ENCODE measurements around the gene KAT8. TPM values are rescaled to one million over a fixed set of nuclear protein-coding genes. Genes with fewer than 3 reads are reported as not detected.

KAT8 gene
- total and polyA plus RNA-seq, 10 of the 15 experiments (the other 5 are each of a cell fraction or from before 2014, with no cell fraction given): 5.5 to 55.8 (median 39.6) TPM

- TF ChIP-seq DPF2 (IDR thresholded peaks at IDR 0.05): peak; percentile 26; the same call in 1 of the 2 replicates
- no peak; the same call in 1 of the 2 replicates for TF ChIP-seq NFIC (IDR thresholded peaks at IDR 0.05; ENCODE audit: low read depth, low read length)
- TF ChIP-seq CREM (IDR thresholded peaks at IDR 0.05; ENCODE audit: low read depth): peak; percentile 57
- 0 out of 2 replicates have a peak, but pooled peaks have one; percentile 77 for TF ChIP-seq ASH2L (IDR thresholded peaks at IDR 0.05; ENCODE audit: borderline replicate concordance, low read depth)
- peak; percentile 51; the same call in 1 of the 2 replicates for TF ChIP-seq ELK1 (IDR thresholded peaks at IDR 0.05; ENCODE audit: low read depth, low read length)
- peak; percentile 63 for TF ChIP-seq HCFC1 (IDR thresholded peaks at IDR 0.05; ENCODE audit: low read length)
- no peak for TF ChIP-seq RCOR1 (conservative IDR thresholded peaks at IDR 0.05; ENCODE audit: low read depth, low read length)
- no peak for TF ChIP-seq EP300 (IDR thresholded peaks at IDR 0.05; ENCODE audit: borderline replicate concordance in 1 of 2, control insufficient read depth in 1 of 2, low read depth in 2 of 2, low read length in 2 of 2)
- peak; percentile 72; the same call in 1 of the 2 replicates for TF ChIP-seq ZSCAN29 (IDR thresholded peaks at IDR 0.05)
- peak; percentile 65 for TF ChIP-seq IRF3 (IDR thresholded peaks at IDR 0.05)
- no peak for TF ChIP-seq IRF5 (IDR thresholded peaks at IDR 0.05; ENCODE audit: borderline replicate concordance)
- TF ChIP-seq ZBTB40 (IDR thresholded peaks at IDR 0.05; ENCODE audit: borderline replicate concordance): peak; percentile 31; the same call in 1 of the 2 replicates
- peak; percentile 14; the same call in 1 of the 2 replicates for TF ChIP-seq SPI1 (IDR thresholded peaks at IDR 0.05; ENCODE audit: borderline replicate concordance, insufficient read depth, low read depth, low read length)
- TF ChIP-seq RAD51 (IDR thresholded peaks at IDR 0.05): no peak
- TF ChIP-seq POLR2AphosphoS2 (IDR thresholded peaks at IDR 0.05; ENCODE audit: low read depth, low read length): peak; percentile 100
- TF ChIP-seq CREB1 (IDR thresholded peaks at IDR 0.05; ENCODE audit: low read depth): peak; percentile 63
- peak; percentile 98 for TF ChIP-seq SKIL (IDR thresholded peaks at IDR 0.05; ENCODE audit: low read depth, poor library complexity, severe bottlenecking)
- TF ChIP-seq TCF3 (IDR thresholded peaks at IDR 0.05; ENCODE audit: borderline replicate concordance, insufficient read depth, low read depth, low read length): peak; percentile 98
- TF ChIP-seq KDM1A (IDR thresholded peaks at IDR 0.05; ENCODE audit: borderline replicate concordance): no peak
- no peak for TF ChIP-seq SREBF2 (IDR thresholded peaks at IDR 0.05; ENCODE audit: low read length)
Measured at GRCh38 chr16:31179747-31180459, 62.4 kb downstream of the KAT8 start, which contains the start of gene FUS (continued).

Measured in GM12878 (cell line).